Measurements from ENCODE around the gene HMSD.

Gene HMSD

DNA sequence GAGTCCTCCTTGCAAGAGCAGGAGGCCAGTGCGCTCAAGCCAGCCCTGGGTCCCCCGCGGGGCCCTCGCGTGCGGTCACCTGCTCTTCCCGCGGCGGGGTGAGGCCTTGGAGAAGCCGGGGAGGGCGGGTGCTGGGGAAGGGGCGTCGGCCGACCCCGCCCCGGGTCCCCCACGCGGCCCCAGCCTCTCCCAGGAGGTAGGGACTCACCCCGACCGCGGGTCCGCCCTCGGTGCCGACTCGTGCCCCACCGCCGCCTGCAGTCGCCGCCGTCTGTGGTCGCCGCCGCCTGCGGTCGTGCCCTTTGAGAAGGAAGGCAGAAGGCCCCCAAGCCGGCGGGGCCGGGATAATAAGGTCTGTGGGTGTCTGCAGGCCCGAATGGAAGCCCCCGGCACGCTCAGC, 53.5 kb downstream of the HMSD start:
- no peak for TF ChIP-seq POLR2AphosphoS5 (IDR thresholded peaks at IDR 0.05; ENCODE audit: low read depth, low read length)
- TF ChIP-seq FOXP2 (optimal IDR thresholded peaks at IDR 0.05; ENCODE audit: borderline replicate concordance, extremely low read depth, extremely low read length, insufficient read depth): no peak
- no peak for TF ChIP-seq TAF1 (IDR thresholded peaks at IDR 0.05; ENCODE audit: borderline replicate concordance, insufficient read depth, low read length)
- TF ChIP-seq, protein P1, sequence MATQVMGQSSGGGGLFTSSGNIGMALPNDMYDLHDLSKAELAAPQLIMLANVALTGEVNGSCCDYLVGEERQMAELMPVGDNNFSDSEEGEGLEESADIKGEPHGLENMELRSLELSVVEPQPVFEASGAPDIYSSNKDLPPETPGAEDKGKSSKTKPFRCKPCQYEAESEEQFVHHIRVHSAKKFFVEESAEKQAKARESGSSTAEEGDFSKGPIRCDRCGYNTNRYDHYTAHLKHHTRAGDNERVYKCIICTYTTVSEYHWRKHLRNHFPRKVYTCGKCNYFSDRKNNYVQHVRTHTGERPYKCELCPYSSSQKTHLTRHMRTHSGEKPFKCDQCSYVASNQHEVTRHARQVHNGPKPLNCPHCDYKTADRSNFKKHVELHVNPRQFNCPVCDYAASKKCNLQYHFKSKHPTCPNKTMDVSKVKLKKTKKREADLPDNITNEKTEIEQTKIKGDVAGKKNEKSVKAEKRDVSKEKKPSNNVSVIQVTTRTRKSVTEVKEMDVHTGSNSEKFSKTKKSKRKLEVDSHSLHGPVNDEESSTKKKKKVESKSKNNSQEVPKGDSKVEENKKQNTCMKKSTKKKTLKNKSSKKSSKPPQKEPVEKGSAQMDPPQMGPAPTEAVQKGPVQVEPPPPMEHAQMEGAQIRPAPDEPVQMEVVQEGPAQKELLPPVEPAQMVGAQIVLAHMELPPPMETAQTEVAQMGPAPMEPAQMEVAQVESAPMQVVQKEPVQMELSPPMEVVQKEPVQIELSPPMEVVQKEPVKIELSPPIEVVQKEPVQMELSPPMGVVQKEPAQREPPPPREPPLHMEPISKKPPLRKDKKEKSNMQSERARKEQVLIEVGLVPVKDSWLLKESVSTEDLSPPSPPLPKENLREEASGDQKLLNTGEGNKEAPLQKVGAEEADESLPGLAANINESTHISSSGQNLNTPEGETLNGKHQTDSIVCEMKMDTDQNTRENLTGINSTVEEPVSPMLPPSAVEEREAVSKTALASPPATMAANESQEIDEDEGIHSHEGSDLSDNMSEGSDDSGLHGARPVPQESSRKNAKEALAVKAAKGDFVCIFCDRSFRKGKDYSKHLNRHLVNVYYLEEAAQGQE (IDR thresholded peaks at IDR 0.05; ENCODE audit: insufficient read depth in 1 of 2, low read depth in 2 of 2, low read length in 2 of 2): no peak
- no peak for TF ChIP-seq SIN3A (IDR thresholded peaks at IDR 0.05; ENCODE audit: borderline replicate concordance, insufficient read depth, low read length)

DNA sequence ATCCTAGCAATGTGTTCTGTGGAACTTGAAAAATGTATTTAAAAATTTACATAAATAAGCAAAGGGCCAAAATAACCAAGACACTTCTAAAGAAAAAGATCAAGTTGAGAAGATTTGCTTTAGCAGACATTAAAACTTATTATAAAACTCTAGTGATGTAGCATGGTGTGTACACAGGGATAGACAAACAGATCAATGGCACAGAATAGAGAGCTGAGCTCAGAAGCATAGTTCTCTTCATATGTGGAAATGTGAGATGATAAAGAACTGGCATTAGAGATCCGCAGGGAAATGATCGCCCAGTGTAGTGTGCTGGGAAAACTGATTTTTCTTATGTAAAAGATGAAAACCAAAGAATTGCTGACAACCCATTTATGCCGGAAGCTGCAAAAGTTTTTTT, 60.2 kb downstream of the HMSD start:
- TF ChIP-seq, protein P1 (IDR thresholded peaks at IDR 0.05; ENCODE audit: insufficient read depth in 1 of 2, low read depth in 2 of 2, low read length in 2 of 2): no peak
- TF ChIP-seq TAF1 (IDR thresholded peaks at IDR 0.05; ENCODE audit: borderline replicate concordance, insufficient read depth, low read length) (no peak), POLR2AphosphoS5 (IDR thresholded peaks at IDR 0.05; ENCODE audit: low read depth, low read length) (no peak), FOXP2 (optimal IDR thresholded peaks at IDR 0.05; ENCODE audit: borderline replicate concordance, extremely low read depth, extremely low read length, insufficient read depth) (no peak), SIN3A (IDR thresholded peaks at IDR 0.05; ENCODE audit: borderline replicate concordance, insufficient read depth, low read length) (no peak)

Data from PFSK-1 (cell line).